K562 (cell line): ENCODE measurements around the gene ANO9. TPM values are rescaled to one million over a fixed set of nuclear protein-coding genes. Genes with fewer than 3 reads are reported as not detected.

ENCODE experiments used
- BCOR ChIP-seq: fragments of 450-650 bp; IDR thresholded peaks from 2 replicates; pipeline ENCODE4 v1.6.1; 2016
- BDP1 ChIP-seq: IDR thresholded peaks from 3 replicates; pipeline ENCODE4 v1.6.1; 2011; ENCODE audit not compliant: insufficient read length, insufficient read depth
- BRCA1 ChIP-seq, 2 experiments: fragments of 450-650 bp in 1 of 2; sonication (generic) in 1 of 2; formaldehyde crosslinking in 1 of 2; IDR thresholded peaks; 2 replicates each; pipeline versions ENCODE4 v1.5.0 to v1.6.1; 2017 to 2020; ENCODE audit warnings: mild to moderate bottlenecking in 1 of 2, missing genetic modification reagents in 1 of 2
- CREBBP ChIP-seq: IDR thresholded peaks from one replicate; pipeline ENCODE4 v1.6.1; 2012; ENCODE audit warnings: low read depth, mild to moderate bottlenecking, control low read depth, inconsistent platforms, low read length
- CREM ChIP-seq: IDR thresholded peaks from 2 replicates; pipeline ENCODE4 v1.6.1; 2014; ENCODE audit warnings: antibody characterized with exemption, low read depth
- ESRRA ChIP-seq: fragments of 450-650 bp; IDR thresholded peaks from 2 replicates; pipeline ENCODE4 v1.6.1; 2014; ENCODE audit warnings: low read depth, mild to moderate bottlenecking, moderate library complexity, borderline replicate concordance
- GTF2F1 ChIP-seq: IDR thresholded peaks from 2 replicates; pipeline ENCODE4 v1.6.1; 2011; ENCODE audit warnings: low read depth, low read length, improper control_type of control experiment
- HEY1 ChIP-seq: fragments of 250-450 bp; sonication (Bioruptor Pico); IDR thresholded peaks from 2 replicates; pipeline ENCODE4 v1.5.0; 2020; ENCODE audit warnings: mild to moderate bottlenecking, moderate library complexity, borderline replicate concordance
- KHSRP ChIP-seq: fragments of 450-650 bp; IDR thresholded peaks from 2 replicates; pipeline ENCODE4 v1.6.1; 2017
- LEF1 ChIP-seq: fragments of 450-650 bp; IDR thresholded peaks from 2 replicates; pipeline ENCODE4 v1.6.1; 2016; ENCODE audit warnings: mild to moderate bottlenecking
- NRF1 ChIP-seq, 2 experiments: fragments of 450-650 bp; IDR thresholded peaks in 1 of 2; conservative IDR thresholded peaks in 1 of 2; 2 replicates each; pipeline ENCODE4 v1.6.1; 2014; ENCODE audit warnings: mild to moderate bottlenecking in 2 of 2
- SMAD2 ChIP-seq: fragments of 150-350 bp; IDR thresholded peaks from 2 replicates; pipeline ENCODE4 v1.6.1; 2014; ENCODE audit warnings: low read depth, mild to moderate bottlenecking, low read length
- SNRNP70 ChIP-seq: fragments of 200-400 bp; formaldehyde crosslinking; optimal IDR thresholded peaks from 2 replicates; pipeline ENCODE3; 2017; ENCODE audit warnings: low read depth, low read length
- U2AF1 ChIP-seq: fragments of 200-400 bp; formaldehyde crosslinking; optimal IDR thresholded peaks from 2 replicates; pipeline ENCODE3; 2017; ENCODE audit warnings: mild to moderate bottlenecking, low read depth, low read length, moderate library complexity
- XRCC4 ChIP-seq: IDR thresholded peaks from one replicate; pipeline ENCODE4 v1.6.1; 2011; ENCODE audit not compliant: insufficient read depth, insufficient read length; ENCODE audit errors: extremely low read depth
- ZNF239 ChIP-seq: fragments of 250-450 bp; sonication (Bioruptor Pico); IDR thresholded peaks from 2 replicates; pipeline ENCODE4 v1.4.0; 2020; ENCODE audit warnings: mild to moderate bottlenecking
- ZNF445 ChIP-seq: fragments of 250-450 bp; sonication (Bioruptor Pico); IDR thresholded peaks from 2 replicates; pipeline ENCODE4 v1.4.0; 2020; ENCODE audit warnings: low read depth, mild to moderate bottlenecking, moderate library complexity
- polyA plus RNA-seq, 8 experiments: library from polyadenylated mRNA; depleted of rRNA in 4 of 8; stranded (reverse) in 5 of 8; unstranded in 3 of 8; fragments of >200 nt; fragmentation: Nextera tagmentation in 2 of 8; fragmentation: Illumina TruSeq in 1 of 8; extraction: Ambion mirVana in 2 of 8; extraction: Trizol in 1 of 8; gene quantifications; 2 replicates each; pipeline versions ENCODE4 v1.2.1 to v1.2.3, GENCODE V29; 2011 to 2014; ENCODE audit warnings: inconsistent platforms in 1 of 8, missing spikeins in 1 of 8
- total RNA-seq, 7 experiments: library from RNA; depleted of rRNA in 6 of 7; stranded (reverse); fragments of >200 nt in 6 of 7; fragmentation: Illumina TruSeq in 2 of 7; extraction: Trizol in 2 of 7; gene quantifications; 2 replicates each; pipeline versions ENCODE4 v1.2.1 to v1.2.3, GENCODE V29; 2011 to 2021; ENCODE audit warnings: low replicate concordance in 1 of 7
- TF ChIP-seq, protein P1 (sequence below): IDR thresholded peaks from 2 replicates; pipeline ENCODE4 v1.6.1; 2016; ENCODE audit warnings: missing genetic modification characterization, missing compliant biosample characterization
- TF ChIP-seq, protein P2 (sequence below): sonication (generic); formaldehyde crosslinking; IDR thresholded peaks from 2 replicates; pipeline ENCODE4 v1.8.0; 2022; ENCODE audit warnings: mild to moderate bottlenecking, low read depth, missing genetic modification reagents
- TF ChIP-seq, protein P3 (sequence below), 2 experiments: fragments of 450-650 bp in 1 of 2; sonication (generic) in 1 of 2; formaldehyde crosslinking in 1 of 2; IDR thresholded peaks in 1 of 2; conservative IDR thresholded peaks in 1 of 2; 2 replicates each; pipeline versions ENCODE4 v1.6.1 to v1.8.1; 2016 to 2023; ENCODE audit warnings: mild to moderate bottlenecking in 2 of 2, moderate library complexity in 2 of 2, inconsistent platforms in 1 of 2, missing genetic modification reagents in 1 of 2
- TF ChIP-seq, protein P4 (sequence below): sonication (generic); formaldehyde crosslinking; IDR thresholded peaks from 2 replicates; pipeline ENCODE4 v1.8.1; 2023; ENCODE audit warnings: mild to moderate bottlenecking, missing genetic modification reagents
- TF ChIP-seq, protein P5 (sequence below): sonication (generic); formaldehyde crosslinking; IDR thresholded peaks from 2 replicates; pipeline ENCODE4 v1.8.0; 2022; ENCODE audit warnings: mild to moderate bottlenecking, missing genetic modification reagents

ANO9 gene
- total and polyA plus RNA-seq, 9 of the 15 experiments (the other 6 are each of a cell fraction or from before 2014, with no cell fraction given), result 0.20 to 14.5 (median 4.5) TPM

DNA sequence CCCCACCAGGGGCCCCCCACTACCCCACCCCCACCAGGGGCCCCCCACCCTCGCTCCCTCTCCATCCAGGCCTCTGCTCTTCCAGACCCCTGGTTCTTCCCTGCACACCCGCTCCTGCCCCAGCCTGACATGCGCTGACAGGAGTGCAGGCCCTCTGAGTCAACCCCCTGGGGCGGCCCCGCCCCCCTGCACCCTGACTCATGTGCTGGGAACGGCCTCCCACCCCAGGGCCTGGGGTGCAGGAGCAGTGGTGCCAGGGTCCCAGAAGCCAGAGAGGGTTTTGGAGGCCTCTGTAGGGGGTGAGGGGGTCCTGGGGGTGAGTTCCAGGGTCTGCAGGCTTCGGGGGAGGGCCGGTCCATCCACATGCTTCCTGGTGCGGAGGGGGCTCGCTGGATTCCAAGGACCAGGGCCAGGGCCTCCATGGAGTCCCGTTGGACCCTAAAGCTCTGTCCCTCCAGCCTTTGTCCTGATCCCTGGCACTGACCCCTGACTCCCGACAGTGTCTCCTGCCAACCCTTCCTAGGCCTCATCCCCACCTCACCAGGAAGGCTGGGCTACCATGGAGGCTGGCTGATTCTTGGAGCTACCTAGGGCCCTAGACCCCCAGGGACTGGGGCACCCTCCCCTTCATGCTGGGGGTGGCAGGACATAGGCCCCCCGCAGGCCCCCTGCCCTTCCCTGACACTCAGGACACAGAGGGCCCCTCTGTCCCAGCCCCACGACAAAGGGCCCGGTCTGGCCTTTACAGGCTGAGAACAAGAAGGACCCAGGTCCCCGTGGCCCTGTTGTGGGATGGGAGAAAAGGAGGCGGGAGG is 48.4 kb downstream of the ANO9 start (continued):
- no peak for TF ChIP-seq XRCC4
- no peak for TF ChIP-seq CREM
- TF ChIP-seq BRCA1 (IDR thresholded peaks at IDR 0.05), result no peak
- no peak for TF ChIP-seq BRCA1 (CRISPR knock-in tag; IDR thresholded peaks at IDR 0.05)
- TF ChIP-seq NRF1 (conservative IDR thresholded peaks at IDR 0.05 in 1 of 2, IDR thresholded peaks at IDR 0.05 in 1 of 2), result peak; percentile 65 to 71
- no peak for TF ChIP-seq U2AF1
- TF ChIP-seq BCOR, result no peak
- no peak for TF ChIP-seq CREBBP
- no peak for TF ChIP-seq ZNF239 (CRISPR knock-in tag)
- TF ChIP-seq, protein P1, sequence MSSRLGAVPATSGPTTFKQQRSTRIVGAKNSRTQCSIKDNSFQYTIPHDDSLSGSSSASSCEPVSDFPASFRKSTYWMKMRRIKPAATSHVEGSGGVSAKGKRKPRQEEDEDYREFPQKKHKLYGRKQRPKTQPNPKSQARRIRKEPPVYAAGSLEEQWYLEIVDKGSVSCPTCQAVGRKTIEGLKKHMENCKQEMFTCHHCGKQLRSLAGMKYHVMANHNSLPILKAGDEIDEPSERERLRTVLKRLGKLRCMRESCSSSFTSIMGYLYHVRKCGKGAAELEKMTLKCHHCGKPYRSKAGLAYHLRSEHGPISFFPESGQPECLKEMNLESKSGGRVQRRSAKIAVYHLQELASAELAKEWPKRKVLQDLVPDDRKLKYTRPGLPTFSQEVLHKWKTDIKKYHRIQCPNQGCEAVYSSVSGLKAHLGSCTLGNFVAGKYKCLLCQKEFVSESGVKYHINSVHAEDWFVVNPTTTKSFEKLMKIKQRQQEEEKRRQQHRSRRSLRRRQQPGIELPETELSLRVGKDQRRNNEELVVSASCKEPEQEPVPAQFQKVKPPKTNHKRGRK (tag), result no peak
- no peak for TF ChIP-seq KHSRP
- TF ChIP-seq, protein P2, sequence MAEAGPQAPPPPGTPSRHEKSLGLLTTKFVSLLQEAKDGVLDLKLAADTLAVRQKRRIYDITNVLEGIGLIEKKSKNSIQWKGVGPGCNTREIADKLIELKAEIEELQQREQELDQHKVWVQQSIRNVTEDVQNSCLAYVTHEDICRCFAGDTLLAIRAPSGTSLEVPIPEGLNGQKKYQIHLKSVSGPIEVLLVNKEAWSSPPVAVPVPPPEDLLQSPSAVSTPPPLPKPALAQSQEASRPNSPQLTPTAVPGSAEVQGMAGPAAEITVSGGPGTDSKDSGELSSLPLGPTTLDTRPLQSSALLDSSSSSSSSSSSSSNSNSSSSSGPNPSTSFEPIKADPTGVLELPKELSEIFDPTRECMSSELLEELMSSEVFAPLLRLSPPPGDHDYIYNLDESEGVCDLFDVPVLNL, result no peak
- TF ChIP-seq SMAD2, result no peak
- TF ChIP-seq, protein P3, sequence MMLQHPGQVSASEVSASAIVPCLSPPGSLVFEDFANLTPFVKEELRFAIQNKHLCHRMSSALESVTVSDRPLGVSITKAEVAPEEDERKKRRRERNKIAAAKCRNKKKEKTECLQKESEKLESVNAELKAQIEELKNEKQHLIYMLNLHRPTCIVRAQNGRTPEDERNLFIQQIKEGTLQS (IDR thresholded peaks at IDR 0.05), result peak; percentile 70
- TF ChIP-seq, protein P3 (CRISPR knock-in tag; conservative IDR thresholded peaks at IDR 0.05), result no peak
- TF ChIP-seq, protein P4, sequence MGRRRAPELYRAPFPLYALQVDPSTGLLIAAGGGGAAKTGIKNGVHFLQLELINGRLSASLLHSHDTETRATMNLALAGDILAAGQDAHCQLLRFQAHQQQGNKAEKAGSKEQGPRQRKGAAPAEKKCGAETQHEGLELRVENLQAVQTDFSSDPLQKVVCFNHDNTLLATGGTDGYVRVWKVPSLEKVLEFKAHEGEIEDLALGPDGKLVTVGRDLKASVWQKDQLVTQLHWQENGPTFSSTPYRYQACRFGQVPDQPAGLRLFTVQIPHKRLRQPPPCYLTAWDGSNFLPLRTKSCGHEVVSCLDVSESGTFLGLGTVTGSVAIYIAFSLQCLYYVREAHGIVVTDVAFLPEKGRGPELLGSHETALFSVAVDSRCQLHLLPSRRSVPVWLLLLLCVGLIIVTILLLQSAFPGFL (CRISPR knock-in tag), result no peak
- TF ChIP-seq SNRNP70, result no peak
- no peak for TF ChIP-seq GTF2F1
- no peak for TF ChIP-seq ESRRA
- TF ChIP-seq ZNF445, result no peak
- TF ChIP-seq LEF1, result no peak
- TF ChIP-seq, protein P5, sequence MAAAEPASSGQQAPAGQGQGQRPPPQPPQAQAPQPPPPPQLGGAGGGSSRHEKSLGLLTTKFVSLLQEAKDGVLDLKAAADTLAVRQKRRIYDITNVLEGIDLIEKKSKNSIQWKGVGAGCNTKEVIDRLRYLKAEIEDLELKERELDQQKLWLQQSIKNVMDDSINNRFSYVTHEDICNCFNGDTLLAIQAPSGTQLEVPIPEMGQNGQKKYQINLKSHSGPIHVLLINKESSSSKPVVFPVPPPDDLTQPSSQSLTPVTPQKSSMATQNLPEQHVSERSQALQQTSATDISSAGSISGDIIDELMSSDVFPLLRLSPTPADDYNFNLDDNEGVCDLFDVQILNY (CRISPR knock-in tag), result no peak
- TF ChIP-seq HEY1, result no peak
- TF ChIP-seq BDP1, result no peak
